Muscle of back (tissue), 11 donors: ENCODE data around the gene LAMC1. TPM values are rescaled to one million over a fixed set of nuclear protein-coding genes. Genes with fewer than 3 reads are reported as not detected.

ENCODE experiments used
- DNase-seq, 3 donors: peaks; one replicate each; pipeline versions ENCODE4 v3.0.0 to v3.0.0-alpha.2; 2013
- polyA plus RNA-seq, 10 donors: library from polyadenylated mRNA; unstranded; fragments of 120-200 nt; gene quantifications; one replicate each; pipeline ENCODE4 v1.2.1, GENCODE V29; 2013; ENCODE audit not compliant: insufficient read length in 10 of 10

The LAMC1 gene
- polyA plus RNA-seq, 10 donors = 272 to 386 (median 317) TPM

- DNase-seq = no peak
These were observed 4.0 kb upstream of the LAMC1 start for GRCh38 chr1:183019139-183019740.

- peak in 1 of 3 donors; percentile 59 for DNase-seq
These were observed 3.4 kb upstream of the LAMC1 start for GRCh38 chr1:183019860-183020259.

GRCh38 chr1:183021405-183022201 lies 1.6 kb upstream of the LAMC1 start:
- DNase-seq = no peak

- peak; percentile 94 to 97 (median 97) for DNase-seq
These were observed 746 bp upstream of the LAMC1 start for GRCh38 chr1:183022202-183023145.

GRCh38 chr1:183023601-183024316 lies 539 bp downstream of the LAMC1 start:
- peak in 2 of 3 donors; percentile 49 to 88 for DNase-seq

DNA sequence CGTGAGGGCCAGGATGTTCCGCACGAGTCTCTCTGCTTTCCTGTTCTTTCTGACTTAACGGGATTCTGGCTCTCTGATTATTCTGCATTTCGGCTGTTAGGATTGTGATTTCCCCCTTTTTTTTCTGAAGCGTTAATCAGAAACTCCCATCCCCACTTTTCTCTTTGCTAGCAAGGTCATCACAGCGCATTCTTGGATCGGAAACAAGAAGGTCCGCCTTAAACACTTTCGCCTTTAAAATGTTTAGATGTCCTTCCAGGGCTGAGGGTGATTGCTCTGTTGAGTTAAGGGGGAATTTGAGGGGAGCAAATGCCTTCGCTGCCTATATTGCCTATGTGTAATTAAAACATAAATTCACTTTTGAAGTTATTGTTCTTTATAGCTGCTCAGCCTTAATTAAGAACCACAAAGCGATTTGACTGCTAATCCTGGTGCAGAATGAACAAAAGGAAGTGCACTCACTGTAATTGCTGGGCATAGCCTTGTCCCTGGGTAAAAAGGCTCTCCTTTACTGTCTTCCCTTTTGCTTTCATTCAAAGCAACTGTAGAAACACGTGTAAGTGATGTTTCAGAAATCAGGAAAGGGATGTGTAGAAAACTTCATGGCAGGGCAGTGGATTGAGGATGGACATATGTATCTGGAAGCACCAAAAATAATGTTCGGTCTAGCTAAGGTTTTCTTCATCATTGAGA lies 1.2 kb downstream of the LAMC1 start:
- DNase-seq = peak in 2 of 3 donors; percentile 40 to 63

DNA sequence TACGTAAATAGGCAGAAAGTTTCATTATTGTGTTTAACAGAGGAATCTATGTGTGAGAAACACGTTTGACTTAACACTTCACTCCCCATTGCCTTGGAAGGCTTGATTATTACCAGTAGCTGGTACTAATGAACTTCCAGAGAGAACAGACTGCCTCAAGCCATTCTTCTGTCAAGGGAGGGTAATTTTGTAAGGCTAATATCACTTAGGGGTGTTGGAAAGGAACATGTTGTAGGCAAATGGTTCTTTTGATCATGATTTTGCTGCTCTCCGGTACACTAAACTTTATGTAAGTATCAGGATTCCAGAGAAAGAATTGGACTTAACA lies 1.8 kb downstream of the LAMC1 start:
- DNase-seq = no peak

DNA sequence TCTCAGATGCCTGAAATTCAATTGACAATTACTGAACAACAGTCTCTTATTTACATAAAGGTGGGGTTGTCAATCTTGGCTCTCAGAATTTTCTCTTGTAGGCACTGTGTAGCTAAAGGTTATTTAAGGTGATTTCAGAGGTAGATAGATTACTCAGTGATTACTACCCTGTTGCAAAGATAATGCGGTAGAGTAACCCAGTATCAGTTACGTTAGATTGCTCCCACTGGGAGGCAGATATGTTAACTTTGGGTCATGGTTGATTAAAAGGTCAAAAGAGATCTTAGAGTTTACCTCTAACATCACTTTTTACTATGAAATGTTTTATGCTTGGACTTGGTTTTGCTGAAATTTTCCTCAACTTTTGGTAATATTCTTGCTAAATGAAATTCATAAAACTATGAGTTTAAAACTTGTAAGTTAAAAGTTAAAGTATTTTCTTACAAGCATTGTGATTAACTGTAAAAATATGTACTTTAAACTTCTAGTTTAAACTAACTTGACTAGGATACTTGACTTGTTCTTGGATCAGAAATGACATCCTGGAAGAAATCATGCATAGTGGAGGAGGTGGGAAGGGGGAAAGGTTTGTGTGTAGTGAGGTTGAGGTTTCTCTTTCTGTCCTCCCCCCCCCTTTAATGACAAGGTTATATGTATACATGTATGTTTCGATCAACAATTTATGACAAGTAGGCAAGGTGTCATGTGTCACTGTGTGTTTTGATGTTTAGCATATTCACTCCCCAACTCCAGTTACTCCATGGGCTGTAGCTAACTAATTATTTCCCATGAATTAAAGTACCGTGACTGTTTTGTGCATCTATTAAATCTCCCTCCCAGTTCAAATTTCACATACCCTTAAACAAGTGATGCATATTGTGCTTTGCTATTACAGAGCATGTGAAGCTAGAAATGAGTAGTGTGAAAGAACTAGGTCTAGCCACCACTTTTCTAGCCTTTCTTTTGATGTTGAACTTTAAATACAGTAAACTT lies 2.9 kb downstream of the LAMC1 start:
- DNase-seq = peak in 1 of 3 donors; percentile 54

DNA sequence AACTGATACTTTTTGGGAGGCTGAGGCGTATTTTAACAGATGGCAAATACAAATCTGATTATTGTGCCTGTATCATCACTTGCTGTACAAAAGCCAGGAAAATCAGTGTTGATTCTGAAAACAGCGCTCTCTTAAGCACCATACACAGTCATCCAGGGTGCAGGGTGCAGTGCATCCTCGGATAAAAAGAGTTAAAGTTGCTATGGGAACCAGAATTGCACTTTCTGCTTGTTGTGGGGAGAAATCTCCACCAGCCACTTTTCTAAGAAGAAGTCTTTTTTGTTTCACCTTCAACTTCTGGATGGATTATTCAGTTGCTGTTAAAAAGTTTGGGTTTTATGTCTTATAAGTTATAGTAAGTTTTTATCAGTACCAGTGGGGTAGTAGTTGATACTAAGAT lies 3.8 kb downstream of the LAMC1 start:
- DNase-seq = no peak

- DNase-seq = peak in 1 of 3 donors; percentile 29
These were observed 4.6 kb downstream of the LAMC1 start for GRCh38 chr1:183027791-183028190.

DNA sequence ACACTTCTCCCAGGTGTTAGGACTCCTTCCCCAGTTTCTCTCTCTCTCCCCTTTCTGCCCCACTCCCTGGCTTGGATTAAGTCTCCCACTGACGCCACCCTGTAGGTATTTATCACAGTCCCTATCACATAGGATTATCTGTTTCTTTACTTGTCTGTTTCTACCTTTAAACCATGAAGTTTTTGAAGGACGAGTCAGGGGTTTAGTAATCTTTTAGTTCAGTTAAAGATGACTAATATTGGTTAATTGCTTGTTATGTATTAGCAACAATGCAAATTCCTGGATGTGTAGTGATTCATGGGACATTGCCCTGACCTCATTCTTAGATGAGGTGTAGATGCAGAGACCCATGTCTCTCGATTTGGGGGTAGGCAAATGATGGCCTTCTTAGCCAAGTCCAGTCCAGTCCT lies 6.4 kb downstream of the LAMC1 start:
- DNase-seq = no peak

DNA sequence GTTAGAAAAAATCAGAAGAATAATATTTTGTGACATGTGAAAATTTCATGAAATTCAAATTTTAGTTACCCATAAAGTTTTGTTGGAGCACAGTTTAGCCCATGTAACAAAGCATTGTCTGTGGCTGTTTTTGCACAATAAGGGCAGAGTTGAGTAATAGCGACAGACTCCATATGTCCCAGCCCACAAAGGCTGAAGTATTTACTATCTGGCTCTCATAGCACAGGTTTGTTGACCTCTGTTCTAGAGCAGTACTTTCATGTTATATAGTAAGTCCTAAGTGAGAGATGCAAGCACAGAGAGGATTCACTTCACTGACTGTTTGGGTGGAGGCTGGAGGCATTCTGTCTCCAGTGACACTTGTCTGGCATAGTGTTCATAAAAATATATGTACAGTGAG lies 6.8 kb downstream of the LAMC1 start:
- DNase-seq = no peak

- no peak for DNase-seq
These were observed 9.1 kb downstream of the LAMC1 start for GRCh38 chr1:183032122-183032921.

GRCh38 chr1:183033205-183033604 lies 10.0 kb downstream of the LAMC1 start:
- no peak for DNase-seq

GRCh38 chr1:183034682-183035081 lies 11.5 kb downstream of the LAMC1 start:
- no peak for DNase-seq

DNA sequence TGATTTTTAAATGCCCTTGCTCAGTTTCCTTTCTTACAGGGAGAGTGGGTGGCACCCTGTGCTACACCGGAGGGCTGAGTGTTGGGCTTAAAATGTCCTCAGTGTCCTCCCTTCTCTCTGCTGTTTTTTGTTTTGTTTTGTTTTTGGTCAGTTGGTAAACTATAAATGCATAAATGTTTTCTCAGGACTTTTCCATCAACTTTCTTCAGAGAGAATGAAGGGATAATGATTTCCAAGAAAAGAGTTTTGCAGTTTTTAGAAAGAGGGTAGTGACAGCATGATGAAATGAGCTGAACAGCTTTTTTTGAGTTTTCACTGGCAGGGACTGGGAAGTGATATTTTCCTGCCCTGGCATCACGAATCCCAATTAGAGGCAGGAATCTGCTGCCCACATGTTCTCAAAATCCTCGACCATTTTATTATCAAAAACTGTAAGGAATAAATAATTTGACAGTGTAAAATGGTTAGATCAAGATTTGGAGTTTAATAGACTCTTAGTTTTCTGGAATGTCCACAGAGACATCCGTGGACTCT lies 15.2 kb downstream of the LAMC1 start:
- no peak for DNase-seq

GRCh38 chr1:183038913-183039312 lies 15.7 kb downstream of the LAMC1 start:
- DNase-seq = no peak

DNA sequence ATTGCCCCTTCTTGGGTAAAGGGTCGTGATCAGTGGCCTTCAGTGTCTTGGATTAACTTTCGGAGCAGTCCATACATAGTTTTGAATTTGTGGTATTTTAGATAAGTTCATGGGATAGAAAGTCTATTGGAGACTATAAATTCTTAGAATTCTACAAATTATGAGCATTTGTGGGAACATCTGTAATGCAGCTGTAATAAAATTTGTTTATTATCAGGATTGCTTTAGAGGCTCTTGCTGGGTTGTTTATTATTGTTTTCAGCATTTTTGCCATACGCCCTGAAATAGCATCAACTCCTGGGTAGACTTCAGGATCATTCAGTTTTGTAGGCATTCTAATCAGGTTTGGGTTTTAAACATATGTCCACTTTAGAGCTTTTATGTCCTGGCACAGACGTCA lies 16.1 kb downstream of the LAMC1 start:
- peak in 1 of 3 donors; percentile 56 for DNase-seq
